ENCODE data around the gene FBXL17.

GRCh38 chr5:107849118-107849517, 532.8 kb downstream of the FBXL17 start:
- TF ChIP-seq NFE2 (IDR thresholded peaks at IDR 0.05; ENCODE audit: low read depth) (no peak), FOXJ2 (tag; IDR thresholded peaks at IDR 0.05) (no peak), POLR2A (conservative IDR thresholded peaks at IDR 0.05) (no peak), HDAC8 (tag; IDR thresholded peaks at IDR 0.05) (no peak), U2AF2 (optimal IDR thresholded peaks at IDR 0.05; ENCODE audit: low read depth, low read length) (no peak), ZBED1 (IDR thresholded peaks at IDR 0.05) (no peak), ETS2 (tag; IDR thresholded peaks at IDR 0.05; ENCODE audit: borderline replicate concordance, poor library complexity, severe bottlenecking) (no peak), RFX1 (IDR thresholded peaks at IDR 0.05) (no peak)

Measured in K562 (cell line).